ENCODE measurements around the gene ALCAM.

DNA sequence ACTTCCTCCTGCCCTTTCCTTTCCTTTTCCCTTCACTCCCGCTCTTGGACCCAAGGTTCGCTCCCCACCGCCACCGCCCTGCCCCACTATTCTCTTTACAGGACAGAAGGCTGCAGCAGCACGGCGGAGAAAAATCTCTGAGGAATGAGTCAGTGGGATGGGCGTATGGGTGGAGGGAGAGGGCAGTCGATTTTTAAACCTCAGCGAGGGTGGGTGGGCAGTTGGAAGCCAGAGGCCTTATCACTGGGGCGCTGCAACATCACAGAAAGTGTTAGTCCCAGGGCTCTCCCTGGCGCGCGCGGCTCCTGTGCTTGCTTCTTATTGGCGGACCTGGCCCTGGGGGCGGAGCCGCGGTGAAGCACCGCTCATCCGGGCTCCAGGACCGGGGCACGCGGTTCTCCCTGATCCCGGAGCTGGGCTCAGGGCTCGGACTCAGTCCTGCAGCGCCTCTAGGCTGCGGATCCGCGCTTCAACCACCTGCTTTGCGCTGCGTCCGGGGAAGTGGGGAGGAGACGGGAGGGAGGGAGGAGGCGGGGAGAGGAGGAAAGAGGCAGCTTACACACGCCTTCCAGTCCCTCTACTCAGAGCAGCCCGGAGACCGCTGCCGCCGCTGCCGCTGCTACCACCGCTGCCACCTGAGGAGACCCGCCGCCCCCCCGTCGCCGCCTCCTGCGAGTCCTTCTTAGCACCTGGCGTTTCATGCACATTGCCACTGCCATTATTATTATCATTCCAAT lies at the start of gene ALCAM:
- TF ChIP-seq POLR2AphosphoS5 (IDR thresholded peaks at IDR 0.05) (peak; percentile 49), POLR2A (IDR thresholded peaks at IDR 0.05) (peak; percentile 64 to 65)
- TF ChIP-seq, protein P1, sequence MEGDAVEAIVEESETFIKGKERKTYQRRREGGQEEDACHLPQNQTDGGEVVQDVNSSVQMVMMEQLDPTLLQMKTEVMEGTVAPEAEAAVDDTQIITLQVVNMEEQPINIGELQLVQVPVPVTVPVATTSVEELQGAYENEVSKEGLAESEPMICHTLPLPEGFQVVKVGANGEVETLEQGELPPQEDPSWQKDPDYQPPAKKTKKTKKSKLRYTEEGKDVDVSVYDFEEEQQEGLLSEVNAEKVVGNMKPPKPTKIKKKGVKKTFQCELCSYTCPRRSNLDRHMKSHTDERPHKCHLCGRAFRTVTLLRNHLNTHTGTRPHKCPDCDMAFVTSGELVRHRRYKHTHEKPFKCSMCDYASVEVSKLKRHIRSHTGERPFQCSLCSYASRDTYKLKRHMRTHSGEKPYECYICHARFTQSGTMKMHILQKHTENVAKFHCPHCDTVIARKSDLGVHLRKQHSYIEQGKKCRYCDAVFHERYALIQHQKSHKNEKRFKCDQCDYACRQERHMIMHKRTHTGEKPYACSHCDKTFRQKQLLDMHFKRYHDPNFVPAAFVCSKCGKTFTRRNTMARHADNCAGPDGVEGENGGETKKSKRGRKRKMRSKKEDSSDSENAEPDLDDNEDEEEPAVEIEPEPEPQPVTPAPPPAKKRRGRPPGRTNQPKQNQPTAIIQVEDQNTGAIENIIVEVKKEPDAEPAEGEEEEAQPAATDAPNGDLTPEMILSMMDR (IDR thresholded peaks at IDR 0.05), result peak in 3 of 4 experiments; percentile 48 to 85 (median 55)
